Measurements from ENCODE around the gene THSD7B.

THSD7B gene

DNA sequence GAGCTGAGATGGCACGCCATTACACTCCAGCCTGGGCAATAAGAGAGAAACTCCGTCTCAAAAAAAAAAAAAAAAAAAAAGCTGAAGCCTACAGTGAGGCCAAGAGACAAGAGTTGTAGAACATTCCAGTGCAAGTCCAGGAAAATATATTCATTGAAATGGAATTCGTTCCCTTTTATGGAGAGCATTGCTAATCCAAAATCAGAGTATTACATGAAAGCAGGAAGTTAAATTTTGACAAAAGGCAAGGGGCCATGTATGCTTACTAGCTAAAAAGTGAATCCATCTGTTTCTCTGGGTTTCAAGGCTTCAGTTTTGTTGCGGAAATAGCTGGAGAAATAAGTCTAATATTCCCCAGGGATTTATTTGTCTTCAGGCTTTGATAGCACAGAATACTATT lies 471.7 kb downstream of the THSD7B start:
- CTCF ChIA-PET, result no interaction called here
- no peak overlapping the region for H3K4me3 ChIP-seq (ENCODE audit: low read depth, low read length)
- DNase-seq (ENCODE audit: low read depth, low spot score), result no peak
- POLR2A ChIA-PET, result no interaction called here
- TF ChIP-seq CTCF (IDR thresholded peaks at IDR 0.05; ENCODE audit: insufficient read depth, low read length, missing control alignments), result no peak

DNA sequence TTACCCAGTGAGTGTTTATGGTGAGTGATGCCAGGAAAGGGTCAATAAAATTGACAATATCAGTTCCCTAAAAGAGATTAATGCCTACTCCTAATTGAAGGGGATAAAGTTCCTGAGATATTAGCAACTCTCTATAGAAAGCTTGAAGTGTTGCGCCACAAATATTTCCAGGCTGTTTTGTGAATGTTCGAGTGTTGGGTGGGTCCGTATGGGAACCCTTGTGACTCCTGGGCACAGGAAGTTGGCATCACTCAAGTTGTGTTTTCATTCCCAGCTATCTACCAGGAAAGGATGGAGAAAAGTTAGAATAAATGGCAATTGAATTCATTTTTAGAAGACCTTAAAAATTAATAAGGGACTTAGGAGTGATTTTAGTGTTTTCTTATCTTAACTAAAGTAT lies 472.7 kb downstream of the THSD7B start:
- DNase-seq (ENCODE audit: low read depth, low spot score), result no peak
- ChIA-PET POLR2A (no interaction called here), CTCF (no interaction called here)
- H3K4me3 ChIP-seq (ENCODE audit: low read depth, low read length), result no peak overlapping the region
- no peak for TF ChIP-seq CTCF (IDR thresholded peaks at IDR 0.05; ENCODE audit: insufficient read depth, low read length, missing control alignments)

DNA sequence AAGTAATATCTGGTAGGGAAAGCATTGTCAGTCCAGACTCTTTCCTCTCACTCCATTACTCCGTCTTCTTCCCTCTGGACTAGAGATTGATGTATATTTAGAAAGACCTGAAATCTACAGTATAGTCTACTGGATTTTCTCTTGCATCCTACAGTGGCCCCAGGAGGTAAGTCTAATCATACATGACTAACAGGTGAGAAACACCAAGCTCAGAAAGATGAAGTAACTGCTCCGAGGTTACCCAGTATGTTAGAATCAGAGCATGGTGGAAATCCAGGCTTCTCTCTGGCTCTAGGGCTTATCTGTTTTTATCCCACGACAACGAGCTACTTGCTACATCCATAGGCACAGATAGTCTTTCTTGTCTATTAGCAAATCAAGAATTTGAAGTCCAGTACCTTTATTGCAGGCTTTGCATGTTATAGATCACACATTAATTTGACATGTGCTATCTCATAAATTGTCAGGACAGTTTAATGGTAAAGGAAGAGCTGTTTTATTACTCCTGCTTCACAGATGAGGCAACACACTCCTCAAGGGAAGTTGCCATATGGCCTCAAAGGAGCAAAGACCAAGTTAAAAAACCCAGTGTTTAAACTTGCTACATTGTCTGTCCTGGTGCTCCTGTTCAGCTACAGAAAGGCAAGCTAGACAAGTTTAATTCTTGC lies 484.3 kb downstream of the THSD7B start:
- DNase-seq (ENCODE audit: low read depth, low spot score), result no peak
- POLR2A ChIA-PET, result no interaction called here
- no peak overlapping the region for H3K4me3 ChIP-seq (ENCODE audit: low read depth, low read length)
- no peak for TF ChIP-seq CTCF (IDR thresholded peaks at IDR 0.05; ENCODE audit: insufficient read depth, low read length, missing control alignments)
- CTCF ChIA-PET, result no interaction called here

DNA sequence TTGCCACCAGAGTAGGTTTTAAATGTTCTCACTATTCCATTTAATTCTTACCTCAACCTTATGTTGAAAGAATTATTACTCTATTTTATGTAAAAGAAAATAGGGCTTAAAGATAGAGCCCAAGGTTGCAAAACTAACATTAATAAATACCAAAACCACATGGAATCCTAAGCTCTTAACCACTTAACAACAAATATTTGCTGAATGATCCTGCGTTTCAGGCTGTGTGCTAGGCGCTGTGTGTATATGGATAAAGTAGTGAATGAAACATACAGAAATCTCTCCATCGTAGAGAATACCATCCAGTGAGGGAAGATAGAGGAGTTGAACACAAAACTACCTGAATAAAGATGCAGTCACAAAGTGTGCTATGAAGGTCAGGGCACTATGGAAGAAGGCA lies 485.1 kb downstream of the THSD7B start:
- no peak for DNase-seq (ENCODE audit: low read depth, low spot score)
- ChIA-PET CTCF (no interaction called here), POLR2A (no interaction called here)
- no peak for TF ChIP-seq CTCF (IDR thresholded peaks at IDR 0.05; ENCODE audit: insufficient read depth, low read length, missing control alignments)
- no peak overlapping the region for H3K4me3 ChIP-seq (ENCODE audit: low read depth, low read length)

DNA sequence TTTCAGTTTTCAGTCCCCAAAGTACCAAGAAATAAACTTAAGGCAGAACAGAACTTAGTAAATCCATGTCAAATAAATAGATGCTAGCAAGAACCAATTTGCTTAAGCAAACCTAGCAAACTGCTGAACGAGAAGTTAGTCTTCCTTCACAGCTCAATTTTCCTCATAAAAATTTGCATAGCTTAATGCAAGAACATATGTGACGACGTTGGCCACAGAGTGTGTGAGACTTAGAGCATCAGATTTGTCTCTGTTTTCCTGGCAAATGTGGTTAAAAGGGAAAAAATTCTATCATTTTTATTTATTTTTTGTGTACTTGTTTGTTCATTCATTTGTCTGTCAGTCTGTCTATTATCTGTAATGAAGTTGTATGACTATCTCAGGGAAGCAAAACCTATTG lies 485.7 kb downstream of the THSD7B start:
- H3K4me3 ChIP-seq (ENCODE audit: low read depth, low read length), result no peak overlapping the region
- POLR2A ChIA-PET, result no interaction called here
- DNase-seq (ENCODE audit: low read depth, low spot score), result no peak
- TF ChIP-seq CTCF (IDR thresholded peaks at IDR 0.05; ENCODE audit: insufficient read depth, low read length, missing control alignments), result no peak
- CTCF ChIA-PET, result no interaction called here

- TF ChIP-seq CTCF (IDR thresholded peaks at IDR 0.05; ENCODE audit: insufficient read depth, low read length, missing control alignments), result no peak
- ChIA-PET POLR2A (no interaction called here), CTCF (no interaction called here)
- no peak for DNase-seq (ENCODE audit: low read depth, low spot score)
- H3K4me3 ChIP-seq (ENCODE audit: low read depth, low read length), result no peak overlapping the region
Measured at GRCh38 chr2:137252934-137253333, 487.6 kb downstream of the THSD7B start.

All from AG04449 (cell line).